Measurements from ENCODE around the gene ATG9A. TPM values are rescaled to one million over a fixed set of nuclear protein-coding genes. Genes with fewer than 3 reads are reported as not detected.

Gene ATG9A
- total and polyA plus RNA-seq, 11 donors: 28.3 to 147 (median 83.5) TPM

DNA sequence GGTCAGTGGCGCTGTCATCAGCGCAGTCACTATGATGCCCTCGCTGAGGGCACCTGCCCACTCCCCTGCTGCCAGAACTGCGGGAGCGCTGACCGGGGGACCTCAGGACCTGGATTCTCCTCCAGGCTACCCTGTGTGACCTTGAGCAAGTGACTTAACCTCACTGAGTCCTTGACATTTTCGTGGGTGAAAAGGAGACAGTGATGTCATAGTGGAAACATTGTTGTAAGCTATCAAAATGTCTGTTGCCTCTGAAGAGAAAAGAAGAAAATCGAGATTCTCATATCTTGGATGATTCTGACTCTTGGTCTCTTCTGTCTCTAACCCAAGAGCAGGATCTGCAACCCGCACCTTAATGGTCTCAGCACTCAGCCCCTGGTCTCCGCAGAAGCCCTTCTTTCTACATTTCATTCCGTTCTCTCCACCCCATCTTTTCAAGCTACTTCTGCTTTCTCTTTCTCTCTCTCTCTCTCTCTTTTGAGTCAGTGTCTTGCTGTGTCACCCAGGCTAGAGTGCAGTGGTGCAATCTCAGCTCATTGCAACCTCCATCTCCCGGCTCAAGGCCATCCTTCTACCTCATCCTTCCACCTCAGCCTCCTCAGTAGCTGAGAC, 25.3 kb upstream of the ATG9A start:
- Histone ChIP-seq H3K27me3 (peaks cover 0 to 24% (median 0%) of the 10 kb centered on the region in 9 donors), H3K36me3 (peaks cover 0 to 17% (median 9%) of the 10 kb centered on the region in 9 donors), H3K4me1 (peaks cover under 1 to 49% (median 31%) of the 10 kb centered on the region in 12 donors), H3K9me3 (no peaks in the 10 kb centered on the region), H3K27ac (peak overlapping the region in 10 of 12 donors; percentile 82 to 91 (median 87)), H3K4me3 (peak overlapping the region; percentile 54 to 92 (median 74))
- ATAC-seq (peak in 2 of 4 donors; percentile 14 to 15), DNase-seq (peak in 1 of 5 donors; percentile 39)
- TF ChIP-seq, protein P1, sequence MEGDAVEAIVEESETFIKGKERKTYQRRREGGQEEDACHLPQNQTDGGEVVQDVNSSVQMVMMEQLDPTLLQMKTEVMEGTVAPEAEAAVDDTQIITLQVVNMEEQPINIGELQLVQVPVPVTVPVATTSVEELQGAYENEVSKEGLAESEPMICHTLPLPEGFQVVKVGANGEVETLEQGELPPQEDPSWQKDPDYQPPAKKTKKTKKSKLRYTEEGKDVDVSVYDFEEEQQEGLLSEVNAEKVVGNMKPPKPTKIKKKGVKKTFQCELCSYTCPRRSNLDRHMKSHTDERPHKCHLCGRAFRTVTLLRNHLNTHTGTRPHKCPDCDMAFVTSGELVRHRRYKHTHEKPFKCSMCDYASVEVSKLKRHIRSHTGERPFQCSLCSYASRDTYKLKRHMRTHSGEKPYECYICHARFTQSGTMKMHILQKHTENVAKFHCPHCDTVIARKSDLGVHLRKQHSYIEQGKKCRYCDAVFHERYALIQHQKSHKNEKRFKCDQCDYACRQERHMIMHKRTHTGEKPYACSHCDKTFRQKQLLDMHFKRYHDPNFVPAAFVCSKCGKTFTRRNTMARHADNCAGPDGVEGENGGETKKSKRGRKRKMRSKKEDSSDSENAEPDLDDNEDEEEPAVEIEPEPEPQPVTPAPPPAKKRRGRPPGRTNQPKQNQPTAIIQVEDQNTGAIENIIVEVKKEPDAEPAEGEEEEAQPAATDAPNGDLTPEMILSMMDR (IDR thresholded peaks at IDR 0.05): no peak
- TF ChIP-seq POLR2A (IDR thresholded peaks at IDR 0.05): no peak
- intact Hi-C loops (cut with DNase I): no loop called here
- WGBS, 4 donors: 20 to 28% (median 26%) methylated on average over 9 to 12 of the region's 12 CpGs

DNA sequence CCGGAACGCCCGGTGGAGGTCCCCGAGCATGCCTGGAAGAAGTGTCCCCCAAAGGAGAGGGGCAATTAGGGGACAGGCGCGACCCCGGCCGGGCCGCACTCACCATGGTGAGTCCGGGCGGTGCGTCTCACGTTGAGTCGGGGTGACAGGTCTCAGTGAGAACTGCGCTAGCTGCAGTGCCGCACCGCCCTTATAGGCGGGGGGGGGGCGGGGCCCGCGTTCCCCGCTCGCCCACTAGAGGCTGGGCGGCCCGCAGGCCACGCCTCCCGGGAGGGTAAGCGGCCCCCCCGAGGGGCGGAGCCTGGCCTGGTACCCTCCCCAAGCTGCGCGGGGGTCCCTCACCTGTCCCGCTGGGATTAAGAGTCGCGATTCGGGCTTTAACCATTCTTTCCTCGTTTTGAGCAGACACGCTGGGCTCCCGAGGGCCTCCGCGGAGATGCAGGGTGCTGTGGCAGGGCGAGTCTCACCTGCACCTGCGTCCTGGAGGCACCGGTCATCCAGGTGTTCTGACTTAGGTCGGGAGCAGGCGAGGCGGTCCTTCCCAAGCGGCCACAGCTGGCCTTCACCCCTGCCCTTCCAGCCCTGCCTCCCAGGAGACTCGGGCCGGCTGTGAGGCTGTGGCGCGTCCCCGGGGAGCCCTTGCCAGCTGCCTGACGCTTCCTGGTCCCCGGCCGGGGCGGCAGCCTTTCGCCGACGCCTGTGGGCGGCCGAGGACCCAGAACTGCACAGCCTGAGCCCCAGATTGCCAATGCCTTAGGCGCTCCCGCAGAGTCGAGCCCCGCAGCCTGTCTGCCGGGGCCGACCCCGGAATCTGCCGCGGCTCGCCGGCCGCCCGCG, 24.5 kb upstream of the ATG9A start, which contains the start of gene TUBA4A:
TUBA4A (minus strand) TSS at position 166 of the 837 bp plus-strand sequence; CDS start at position 106, 60 bp downstream.
- intact Hi-C loops (cut with DNase I): loop anchor here in 1 of 10 donors (2.0 kb wide), 1 partner anchor 25 kb away; the partner anchor contains the start of gene DNAJB2
- Histone ChIP-seq H3K27ac (peak within 1 kb of the TSS; percentile 7 to 91 (median 87)), H3K9me3 (no peaks in the 10 kb centered on the region), H3K27me3 (peaks cover 0 to 24% (median 0%) of the 10 kb centered on the region in 9 donors), H3K4me1 (peaks cover 6 to 57% (median 39%) of the 10 kb centered on the region in 12 donors), H3K36me3 (peaks cover 0 to 23% (median 12%) of the 10 kb centered on the region in 9 donors), H3K4me3 (peak within 1 kb of the TSS; percentile 54 to 92 (median 74))
- TF ChIP-seq POLR2A (IDR thresholded peaks at IDR 0.05): peak; percentile 88 to 99
- TF ChIP-seq, protein P1 (IDR thresholded peaks at IDR 0.05): peak in 5 of 12 donors; percentile 13 to 26 (median 19)
- ATAC-seq (peak; percentile 82 to 93 (median 92)), DNase-seq (peak; percentile 86 to 93 (median 88))
- WGBS, 4 donors: 0 to 1% (median 0%) methylated on average over 35 to 76 of the region's 76 CpGs

DNA sequence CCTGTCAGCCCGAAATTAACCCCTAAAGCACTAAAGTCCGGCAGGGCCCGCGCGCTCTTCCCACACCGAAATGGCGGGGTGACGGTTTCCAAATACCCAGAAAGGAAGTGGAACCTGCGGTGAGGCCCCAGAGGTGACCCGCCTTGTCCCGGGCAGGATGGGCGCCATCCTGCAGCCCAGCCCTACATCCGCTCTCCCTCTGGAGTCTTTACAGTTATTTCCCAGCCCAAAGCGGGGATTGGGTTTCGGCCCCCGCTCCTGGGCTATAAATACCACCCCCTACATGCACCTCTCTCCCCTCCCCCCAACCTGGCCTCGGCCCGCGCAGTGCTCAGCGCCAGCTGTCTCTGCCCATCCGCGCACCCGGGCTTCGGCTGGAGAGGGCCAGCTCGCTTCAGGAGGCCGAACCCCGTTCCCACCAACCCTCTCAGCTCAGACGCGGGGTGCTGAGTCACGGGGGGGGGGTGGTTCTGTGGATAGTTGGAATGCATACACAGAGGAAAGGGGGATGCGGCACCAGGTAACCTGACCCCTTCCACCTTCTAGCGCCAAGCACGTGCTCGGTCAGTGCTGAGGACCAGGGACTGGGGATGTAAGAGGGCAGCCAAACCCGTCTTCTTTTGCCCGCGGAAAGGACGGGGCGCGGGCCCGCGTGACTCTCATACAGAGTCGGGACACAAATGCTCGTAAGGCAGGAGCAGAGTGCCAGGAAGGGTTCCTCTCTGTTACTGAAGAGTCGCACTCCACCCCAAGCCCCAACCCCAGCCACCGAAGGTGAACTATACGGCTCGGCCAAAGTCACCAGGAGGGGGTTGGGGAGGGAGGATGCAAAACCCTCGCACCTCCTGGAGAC, 23.7 kb upstream of the ATG9A start, which contains the start of gene TUBA4B:
TUBA4B (plus strand) TSS at position 344 of the 853 bp plus-strand sequence; CDS start at position 509, 165 bp downstream.
- peak within 1 kb of the TSS; percentile 54 to 92 (median 74) for H3K4me3 ChIP-seq
- peaks cover 0 to 19% (median 0%) of the 10 kb centered on the region in 9 donors for H3K27me3 ChIP-seq
- no peaks in the 10 kb centered on the region for H3K9me3 ChIP-seq
- H3K4me1 ChIP-seq: peaks cover 6 to 65% (median 44%) of the 10 kb centered on the region in 12 donors
- ATAC-seq: peak; percentile 4 to 59 (median 31)
- intact Hi-C loops (cut with DNase I): loop anchor here in 1 of 10 donors (2.0 kb wide), 1 partner anchor 26 kb away; the partner anchor contains the start of gene DNAJB2
- TF ChIP-seq POLR2A (IDR thresholded peaks at IDR 0.05): no peak
- TF ChIP-seq, protein P1 (IDR thresholded peaks at IDR 0.05): no peak
- peak within 1 kb of the TSS; percentile 7 to 91 (median 87) for H3K27ac ChIP-seq
- 2% methylated on average over 40 to 49 of the region's 49 CpGs for WGBS, 4 donors
- peak; percentile 43 to 75 (median 48) for DNase-seq
- peaks cover 0 to 31% (median 16%) of the 10 kb centered on the region in 9 donors for H3K36me3 ChIP-seq
